SU-DHL-6 (cell line): ENCODE results near the gene CREB5.

Source experiments
- H2AFZ ChIP-seq: fragments of 200-600 bp; sonication (generic); 2 replicates; pipeline ENCODE4 v1.6.1; 2014; ENCODE audit warnings: low read depth, mild to moderate bottlenecking, moderate library complexity, mixed read lengths, antibody characterized with exemption, low read length; ENCODE audit not compliant: severe bottlenecking
- H3F3A ChIP-seq: fragments of 200-600 bp; shearing (Covaris generic); 2 replicates; pipeline ENCODE4 v1.6.0; 2016; ENCODE audit warnings: antibody characterized with exemption, mild to moderate bottlenecking; ENCODE audit not compliant: insufficient read depth
- H3K27ac ChIP-seq: fragments of 200-600 bp; sonication (generic); 2 replicates; pipeline ENCODE4 v1.5.1; 2016; ENCODE audit warnings: low read depth, mild to moderate bottlenecking, low read length, moderate library complexity, mixed read lengths
- H3K27me3 ChIP-seq: fragments of 200-600 bp; sonication (generic), shearing (Covaris generic); 2 replicates; pipeline ENCODE4 v1.6.0; 2014; ENCODE audit warnings: mild to moderate bottlenecking, low read length
- H3K36me3 ChIP-seq: fragments of 200-600 bp; sonication (generic); 2 replicates; pipeline ENCODE4 v1.6.1; 2014; ENCODE audit warnings: mild to moderate bottlenecking, low read length, mixed read lengths
- H3K4me2 ChIP-seq: fragments of 300-600, 200-600 bp; shearing (Covaris generic), sonication (generic); 2 replicates; pipeline ENCODE4 v1.6.0; 2014; ENCODE audit warnings: low read length, low read depth, mild to moderate bottlenecking; ENCODE audit not compliant: poor library complexity, severe bottlenecking
- H3K4me3 ChIP-seq: fragments of 200-600 bp; sonication (generic); 2 replicates; pipeline ENCODE4 v1.5.1; 2014; ENCODE audit warnings: antibody characterized with exemption, low read length, mild to moderate bottlenecking, mixed read lengths; ENCODE audit not compliant: insufficient read depth, poor library complexity, severe bottlenecking
- H3K79me2 ChIP-seq: fragments of 200-600 bp; sonication (generic); 2 replicates; pipeline ENCODE4 v1.6.1; 2014; ENCODE audit warnings: mild to moderate bottlenecking, low read length, moderate library complexity; ENCODE audit not compliant: insufficient read depth
- H3K9ac ChIP-seq: fragments of 200-600 bp; sonication (generic); 2 replicates; pipeline ENCODE4 v1.7.0; 2014; ENCODE audit warnings: mild to moderate bottlenecking, low read length
- H3K9me2 ChIP-seq: fragments of 200-600 bp; sonication (generic); replicated peaks from 2 replicates; pipeline ENCODE4 v1.6.1; 2014; ENCODE audit warnings: low read length; ENCODE audit not compliant: insufficient read depth
- H3K9me3 ChIP-seq: fragments of 200-600 bp; sonication (generic); 2 replicates; pipeline ENCODE4 v1.6.1; 2014; ENCODE audit warnings: low read length, mixed read lengths; ENCODE audit not compliant: insufficient read depth
- H4K20me1 ChIP-seq: fragments of 200-600 bp; sonication (generic); 2 replicates; pipeline ENCODE4 v1.6.1; 2014; ENCODE audit warnings: low read depth, mild to moderate bottlenecking, antibody characterized with exemption, low read length, moderate library complexity, mixed read lengths
- CTCF ChIP-seq: fragments of 200-600 bp; sonication (generic); IDR thresholded peaks from one replicate; pipeline ENCODE4 v1.5.1; 2017; ENCODE audit warnings: antibody characterized with exemption, mild to moderate bottlenecking, low read length, moderate library complexity; ENCODE audit not compliant: insufficient read depth, poor library complexity, severe bottlenecking
- EZH2phosphoT487 ChIP-seq: fragments of 200-600 bp; sonication (generic), shearing (Covaris generic); conservative IDR thresholded peaks from 2 replicates; pipeline ENCODE4 v1.6.1; 2018; ENCODE audit warnings: mild to moderate bottlenecking, antibody characterized with exemption, low read length, moderate library complexity, mixed read lengths

The CREB5 gene

DNA sequence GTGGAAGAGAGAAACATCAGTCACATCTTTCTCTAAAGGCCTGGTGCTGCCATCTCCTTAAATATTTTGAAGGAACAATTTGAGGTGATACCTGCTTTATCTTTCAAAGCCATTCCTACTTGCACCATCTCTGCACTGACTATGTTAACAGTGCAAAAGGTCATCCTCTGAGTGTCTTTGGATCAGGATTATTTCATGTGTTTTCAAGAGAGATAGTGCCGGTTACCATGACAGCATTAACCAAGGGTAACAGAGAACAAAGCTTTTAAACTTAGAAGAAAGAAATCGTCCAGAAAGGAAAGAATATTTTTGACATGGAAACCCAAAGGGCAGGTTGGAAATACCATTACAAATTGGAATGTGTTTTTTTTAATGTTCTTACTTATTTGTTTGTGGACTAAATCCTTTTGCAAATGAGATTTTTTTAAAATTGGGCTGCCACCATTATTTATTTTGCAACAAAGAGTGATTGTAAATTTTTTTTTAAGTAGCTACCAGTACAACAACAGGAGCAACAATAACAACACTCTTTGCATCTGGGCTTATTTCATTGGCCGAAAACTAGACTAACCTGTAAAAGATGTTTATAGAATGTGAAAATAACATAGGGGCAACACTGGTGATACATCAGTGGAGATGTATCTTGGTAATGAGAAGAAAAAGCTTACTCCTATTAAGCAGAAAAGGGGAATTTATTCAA is 234.2 kb downstream of the CREB5 start:
- H3K79me2 ChIP-seq: no peaks in the 10 kb centered on the region
- no peaks in the 10 kb centered on the region for H3K9me3 ChIP-seq
- peaks cover 10% of the 10 kb centered on the region; the same call in 1 of the 2 replicates for H4K20me1 ChIP-seq
- H3K36me3 ChIP-seq: no peaks in the 10 kb centered on the region
- no peaks in the 10 kb centered on the region for H3K9me2 ChIP-seq
- no peaks in the 10 kb centered on the region for H3K27me3 ChIP-seq
- no peak overlapping the region for H3K4me3 ChIP-seq
- no peak overlapping the region for H3K27ac ChIP-seq
- H3K9ac ChIP-seq: no peak overlapping the region
- no peaks in the 10 kb centered on the region for H3F3A ChIP-seq
- H2AFZ ChIP-seq: no peak overlapping the region
- no peak overlapping the region for H3K4me2 ChIP-seq
- TF ChIP-seq CTCF (no peak), EZH2phosphoT487 (no peak)

GRCh38 chr7:28647076-28647421 is 234.7 kb downstream of the CREB5 start:
- H2AFZ ChIP-seq: no peak overlapping the region
- no peaks in the 10 kb centered on the region for H3K79me2 ChIP-seq
- no peak overlapping the region for H3K4me3 ChIP-seq
- H3K9me3 ChIP-seq: no peaks in the 10 kb centered on the region
- H3K27ac ChIP-seq: no peak overlapping the region
- no peaks in the 10 kb centered on the region for H3K36me3 ChIP-seq
- no peaks in the 10 kb centered on the region for H3F3A ChIP-seq
- no peak overlapping the region for H3K9ac ChIP-seq
- TF ChIP-seq EZH2phosphoT487: no peak
- TF ChIP-seq CTCF: no peak
- no peaks in the 10 kb centered on the region for H3K27me3 ChIP-seq
- H3K9me2 ChIP-seq: no peaks in the 10 kb centered on the region
- peaks cover 10% of the 10 kb centered on the region; the same call in 1 of the 2 replicates for H4K20me1 ChIP-seq
- H3K4me2 ChIP-seq: no peak overlapping the region

GRCh38 chr7:28649189-28649588 is 236.9 kb downstream of the CREB5 start:
- Histone ChIP-seq H3K4me2 (no peak overlapping the region), H3K9ac (no peak overlapping the region), H3K9me2 (no peaks in the 10 kb centered on the region), H3K36me3 (no peaks in the 10 kb centered on the region), H3K9me3 (no peaks in the 10 kb centered on the region), H3F3A (no peaks in the 10 kb centered on the region), H3K79me2 (0 out of 2 replicates have a peak, but pooled peaks cover 10% of the 10 kb centered on the region), H2AFZ (no peak overlapping the region), H3K27me3 (no peaks in the 10 kb centered on the region), H3K4me3 (no peak overlapping the region), H3K27ac (no peak overlapping the region), H4K20me1 (peaks cover 10% of the 10 kb centered on the region; the same call in 1 of the 2 replicates)
- TF ChIP-seq EZH2phosphoT487 (no peak), CTCF (no peak)
